ENCODE data around the gene EEF1AKMT2.
A peak's percentile ranks its signal among the peaks of the same experiment; 100 is the strongest.

- peak in 1 of 4 experiments; percentile 41 for TF ChIP-seq CTCF (IDR thresholded peaks at IDR 0.05)
- TF ChIP-seq POLR2AphosphoS5 (IDR thresholded peaks at IDR 0.05) = peak; percentile 91
- TF ChIP-seq EP300 (IDR thresholded peaks at IDR 0.05) = no peak
- TF ChIP-seq POLR2A (IDR thresholded peaks at IDR 0.05) = no peak
Measured at GRCh38 chr10:124736491-124737136, 55.1 kb downstream of the EEF1AKMT2 start.
